SK-N-SH (cell line): ENCODE measurements around the gene MAP3K7CL.

Experiments
- CTCF ChIP-seq: fragments of 200-600 bp; sonication (generic); IDR thresholded peaks from 2 replicates; pipeline ENCODE4 v1.6.1; 2017; ENCODE audit warnings: antibody characterized with exemption, mild to moderate bottlenecking, moderate library complexity
- EP300 ChIP-seq, 2 experiments: IDR thresholded peaks; 2 replicates each; pipeline versions ENCODE4 v1.4.0 to v1.6.1; 2012; ENCODE audit warnings: borderline replicate concordance in 1 of 2, low read depth in 1 of 2, low read length in 1 of 2
- POLR2AphosphoS5 ChIP-seq: IDR thresholded peaks from 2 replicates; pipeline ENCODE4 v1.6.1; 2012; ENCODE audit warnings: low read depth, low read length
- SMC3 ChIP-seq: IDR thresholded peaks from 2 replicates; pipeline ENCODE4 v1.6.1; 2012; ENCODE audit warnings: low read depth, low read length, improper control_type of control experiment
- YY1 ChIP-seq: IDR thresholded peaks from 2 replicates; pipeline ENCODE4 v1.4.0; 2012; ENCODE audit warnings: low read depth, mild to moderate bottlenecking
- TF ChIP-seq, protein P1 (sequence below): IDR thresholded peaks from 2 replicates; pipeline ENCODE4 v1.4.0; 2012; ENCODE audit warnings: low read depth, borderline replicate concordance

DNA sequence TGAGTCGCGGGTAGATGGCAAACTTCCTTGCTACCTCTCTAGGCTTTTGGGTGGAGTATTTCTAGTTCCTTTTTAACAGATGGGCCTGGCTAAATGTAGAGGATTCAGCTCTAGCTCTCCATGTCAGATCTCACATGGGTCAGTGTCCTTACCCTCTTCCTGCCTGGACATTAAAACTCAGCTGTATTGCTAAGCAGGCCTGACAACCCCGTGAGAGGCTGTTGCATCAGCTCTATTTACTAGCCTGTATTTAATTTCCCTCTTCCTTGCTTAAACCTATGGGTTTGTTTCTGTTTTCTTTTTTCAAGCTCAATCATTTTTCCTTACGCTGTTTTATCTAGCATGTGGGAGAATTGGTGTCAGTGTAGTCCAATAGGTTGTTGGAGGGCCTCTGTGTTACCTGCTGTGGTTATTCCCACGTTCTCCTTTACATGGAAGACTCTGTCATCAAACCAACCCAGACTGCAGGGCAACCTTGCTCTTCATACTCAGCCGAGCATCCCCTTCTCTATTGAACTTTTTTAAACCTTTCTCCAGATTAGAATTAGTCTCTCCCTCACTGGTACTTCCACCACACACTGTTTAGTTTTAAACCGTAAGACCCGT lies 88.8 kb downstream of the MAP3K7CL start:
- TF ChIP-seq CTCF, result no peak
- TF ChIP-seq YY1, result no peak
- TF ChIP-seq, protein P1, sequence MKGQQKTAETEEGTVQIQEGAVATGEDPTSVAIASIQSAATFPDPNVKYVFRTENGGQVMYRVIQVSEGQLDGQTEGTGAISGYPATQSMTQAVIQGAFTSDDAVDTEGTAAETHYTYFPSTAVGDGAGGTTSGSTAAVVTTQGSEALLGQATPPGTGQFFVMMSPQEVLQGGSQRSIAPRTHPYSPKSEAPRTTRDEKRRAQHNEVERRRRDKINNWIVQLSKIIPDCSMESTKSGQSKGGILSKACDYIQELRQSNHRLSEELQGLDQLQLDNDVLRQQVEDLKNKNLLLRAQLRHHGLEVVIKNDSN, result no peak
- TF ChIP-seq SMC3, result no peak
- TF ChIP-seq EP300 (IDR thresholded peaks at IDR 0.05; ENCODE audit: borderline replicate concordance in 1 of 2, low read depth in 1 of 2, low read length in 1 of 2), result no peak
- no peak for TF ChIP-seq POLR2AphosphoS5
